Duodenal mucosa (tissue), 2 donors: ENCODE measurements around the gene TMPRSS6.

ENCODE experiments used
- H3K27ac ChIP-seq: one replicate; pipeline ENCODE4 v1.7.0; 2013; ENCODE audit warnings: low read depth, low read length
- H3K27me3 ChIP-seq, 2 donors: one replicate each; pipeline ENCODE4 v1.7.0; 2013; ENCODE audit warnings: low read length in 2 of 2, control low read depth in 1 of 2; ENCODE audit not compliant: insufficient read depth in 2 of 2, control insufficient read depth in 1 of 2
- H3K36me3 ChIP-seq, 2 donors: one replicate each; pipeline ENCODE4 v1.7.0; 2013; ENCODE audit warnings: low read length in 2 of 2, control low read depth in 1 of 2; ENCODE audit not compliant: insufficient read depth in 2 of 2, control insufficient read depth in 1 of 2
- H3K4me1 ChIP-seq, 2 donors: one replicate each; pipeline ENCODE4 v1.7.0; 2013; ENCODE audit warnings: low read length in 2 of 2, control low read depth in 1 of 2; ENCODE audit not compliant: insufficient read depth in 2 of 2, control insufficient read depth in 1 of 2
- H3K4me3 ChIP-seq, 2 donors: one replicate each; pipeline ENCODE4 v1.7.0; 2013; ENCODE audit warnings: low read length in 2 of 2, low read depth in 1 of 2
- H3K9ac ChIP-seq, 2 donors: one replicate each; pipeline ENCODE4 v1.7.0; 2013; ENCODE audit warnings: low read length in 2 of 2, low read depth in 1 of 2
- H3K9me3 ChIP-seq, 2 donors: one replicate each; pipeline ENCODE4 v1.7.0; 2013; ENCODE audit warnings: low read length in 2 of 2, control low read depth in 1 of 2; ENCODE audit not compliant: control insufficient read depth in 1 of 2

The TMPRSS6 gene

DNA sequence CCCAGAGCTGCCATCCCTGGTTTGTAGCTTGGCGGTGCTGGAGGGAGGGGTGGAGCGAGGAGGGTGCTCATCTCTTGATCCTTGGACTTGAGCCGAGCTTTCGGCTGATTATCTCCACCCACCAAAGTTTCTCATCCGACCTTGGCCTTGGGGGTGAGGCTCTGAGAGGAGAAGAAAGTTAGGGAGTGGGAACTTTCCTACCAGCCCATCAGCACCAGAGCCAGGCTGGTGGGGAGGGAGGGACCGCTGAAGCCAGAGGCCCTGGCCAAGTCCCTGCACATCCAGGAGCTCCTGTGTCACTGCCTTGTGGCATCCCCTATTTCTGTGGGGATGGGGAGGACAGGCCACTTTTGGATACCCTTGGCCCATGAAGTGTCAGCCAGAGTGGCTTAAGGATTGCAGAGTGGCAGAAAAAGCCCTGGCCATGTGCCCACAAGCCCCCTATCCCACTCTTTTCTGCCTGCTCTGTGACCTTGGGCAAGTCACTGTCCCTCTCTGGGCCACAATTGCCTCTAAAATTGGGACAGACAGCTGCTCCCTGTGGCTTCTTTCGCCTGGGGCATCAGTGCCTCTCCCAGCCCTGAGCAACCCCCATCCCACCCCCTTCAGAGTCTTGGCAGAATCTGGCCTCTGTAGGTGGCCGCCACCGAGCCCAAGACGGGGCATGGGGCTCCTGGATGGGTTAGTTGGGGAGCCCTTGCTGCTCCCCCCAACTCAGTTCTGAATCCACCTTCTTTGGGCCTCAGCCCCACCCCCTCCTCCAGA is 47.7 kb downstream of the TMPRSS6 start:
- Histone ChIP-seq H3K4me1 (peaks cover 8 to 11% of the 10 kb centered on the region in 2 donors), H3K4me3 (no peak overlapping the region), H3K36me3 (peaks cover 0 to 10% of the 10 kb centered on the region in 2 donors), H3K27ac (no peak overlapping the region), H3K27me3 (peaks cover 0 to 3% of the 10 kb centered on the region in 2 donors), H3K9ac (no peak overlapping the region), H3K9me3 (no peaks in the 10 kb centered on the region)

DNA sequence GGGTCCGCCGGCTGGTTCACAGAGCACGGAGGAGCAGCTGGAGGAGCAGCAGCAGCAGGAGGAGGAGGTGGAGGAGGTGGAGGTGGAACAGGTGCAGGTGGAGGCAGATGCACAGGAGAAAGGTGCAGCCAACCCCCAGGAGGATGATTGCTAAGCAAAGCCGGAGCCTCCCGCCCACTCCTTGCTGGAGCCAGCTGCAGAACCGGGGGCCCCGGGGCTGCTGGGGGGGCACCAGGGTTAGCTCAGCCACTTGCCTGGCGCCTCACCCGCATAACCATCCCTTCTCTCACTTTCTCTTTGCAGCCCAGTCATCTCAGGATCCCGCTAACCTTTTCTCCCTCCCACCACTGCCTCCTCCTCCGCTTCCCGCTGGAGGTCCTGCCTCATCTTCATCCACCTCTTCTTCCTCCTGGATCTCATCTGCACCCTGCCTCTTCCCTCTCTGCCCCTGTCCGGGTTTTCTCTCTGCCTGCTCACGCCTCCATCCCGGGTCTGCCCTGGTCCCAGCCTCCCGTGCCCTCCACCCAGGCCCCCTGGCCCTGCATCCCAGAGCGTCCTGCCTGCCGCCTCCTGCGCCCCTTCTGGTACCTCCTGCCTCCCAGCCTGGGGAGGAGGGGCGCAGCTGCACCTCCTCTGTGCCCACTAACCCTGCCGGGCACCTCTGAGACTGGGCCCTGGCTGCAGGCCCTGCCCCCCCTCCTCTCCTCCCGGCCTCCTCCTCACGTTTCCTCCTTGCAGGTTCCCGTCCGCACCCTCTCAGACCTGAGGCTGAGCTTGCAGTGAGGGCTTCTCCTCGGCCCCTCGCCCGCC is 48.5 kb downstream of the TMPRSS6 start:
- H3K27me3 ChIP-seq = peaks cover 0 to 3% of the 10 kb centered on the region in 2 donors
- H3K27ac ChIP-seq = no peak overlapping the region
- no peaks in the 10 kb centered on the region for H3K9me3 ChIP-seq
- peaks cover 8 to 11% of the 10 kb centered on the region in 2 donors for H3K4me1 ChIP-seq
- peaks cover 0 to 15% of the 10 kb centered on the region in 2 donors for H3K36me3 ChIP-seq
- no peak overlapping the region for H3K9ac ChIP-seq
- no peak overlapping the region for H3K4me3 ChIP-seq

DNA sequence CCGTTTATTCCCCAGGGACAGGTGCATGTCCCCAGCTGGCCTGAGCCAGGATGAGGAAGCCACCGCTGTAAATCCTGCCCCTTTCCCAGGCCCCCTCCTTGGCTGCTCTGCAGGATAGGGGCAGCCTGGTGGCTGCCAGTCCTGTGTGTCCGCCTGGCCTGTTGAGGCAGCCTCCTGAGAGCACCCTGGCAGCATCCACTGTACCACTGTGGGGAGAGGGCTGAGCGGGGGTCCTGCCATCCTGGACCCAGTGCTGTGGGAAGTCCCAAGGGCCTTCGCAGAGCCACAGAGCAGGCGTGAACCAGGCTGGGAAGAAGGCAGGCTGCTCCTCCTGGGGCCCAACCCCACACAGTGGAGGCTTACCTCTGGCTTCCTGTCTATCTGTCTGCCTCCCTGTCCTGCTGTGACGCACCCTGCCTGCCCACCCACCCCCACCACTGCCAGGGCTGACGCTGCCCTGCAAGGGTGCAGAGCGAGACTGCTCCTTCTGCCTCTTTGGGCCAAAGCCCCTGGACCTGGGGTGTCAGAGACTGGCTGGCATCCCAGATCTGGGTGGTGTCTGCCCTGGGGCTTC is 49.5 kb downstream of the TMPRSS6 start:
- Histone ChIP-seq H3K9ac (no peak overlapping the region), H3K27me3 (peaks cover 0 to 3% of the 10 kb centered on the region in 2 donors), H3K36me3 (peaks cover 0 to 16% of the 10 kb centered on the region in 2 donors), H3K4me1 (peaks cover 8 to 13% of the 10 kb centered on the region in 2 donors), H3K4me3 (no peak overlapping the region), H3K9me3 (no peaks in the 10 kb centered on the region), H3K27ac (no peak overlapping the region)

GRCh38 chr22:37058917-37059701 is 50.4 kb downstream of the TMPRSS6 start:
- Histone ChIP-seq H3K36me3 (peaks cover 0 to 16% of the 10 kb centered on the region in 2 donors), H3K4me3 (no peak overlapping the region), H3K4me1 (peaks cover 13 to 22% of the 10 kb centered on the region in 2 donors), H3K9me3 (no peaks in the 10 kb centered on the region), H3K27ac (no peak overlapping the region), H3K9ac (no peak overlapping the region), H3K27me3 (peaks cover 0 to 3% of the 10 kb centered on the region in 2 donors)

GRCh38 chr22:37057796-37058510 is 51.6 kb downstream of the TMPRSS6 start:
- H3K36me3 ChIP-seq = peaks cover 0 to 16% of the 10 kb centered on the region in 2 donors
- H3K27ac ChIP-seq = no peak overlapping the region
- no peak overlapping the region for H3K4me3 ChIP-seq
- H3K27me3 ChIP-seq = peaks cover 0 to 3% of the 10 kb centered on the region in 2 donors
- no peaks in the 10 kb centered on the region for H3K9me3 ChIP-seq
- H3K9ac ChIP-seq = no peak overlapping the region
- H3K4me1 ChIP-seq = peaks cover 19 to 25% of the 10 kb centered on the region in 2 donors

DNA sequence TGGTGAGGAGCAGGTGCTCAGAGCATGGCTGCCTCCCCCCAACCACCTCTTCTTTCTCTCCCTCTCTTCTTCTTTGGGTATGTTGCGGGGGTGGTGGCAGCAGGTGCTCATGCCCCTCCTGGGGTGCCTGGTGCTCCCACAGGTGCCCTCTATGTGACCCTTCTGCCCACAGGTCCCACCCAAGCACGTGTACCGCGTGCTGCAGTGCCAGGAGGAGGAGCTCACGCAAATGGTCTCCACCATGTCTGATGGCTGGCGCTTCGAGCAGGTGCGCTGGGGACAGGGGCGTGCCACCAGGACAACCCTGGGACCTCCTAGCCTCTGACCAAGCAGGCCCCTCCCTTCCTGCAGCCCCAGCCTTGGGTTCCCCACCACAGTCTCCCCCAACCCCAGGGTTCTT is 52.3 kb downstream of the TMPRSS6 start:
- no peaks in the 10 kb centered on the region for H3K9me3 ChIP-seq
- H3K27ac ChIP-seq = no peak overlapping the region
- no peak overlapping the region for H3K4me3 ChIP-seq
- no peak overlapping the region for H3K9ac ChIP-seq
- peaks cover 0 to 3% of the 10 kb centered on the region in 2 donors for H3K27me3 ChIP-seq
- peaks cover 23 to 26% of the 10 kb centered on the region in 2 donors for H3K4me1 ChIP-seq
- peaks cover 0 to 16% of the 10 kb centered on the region in 2 donors for H3K36me3 ChIP-seq

GRCh38 chr22:37056246-37056645 is 53.3 kb downstream of the TMPRSS6 start:
- H3K27me3 ChIP-seq = peaks cover 0 to 3% of the 10 kb centered on the region in 2 donors
- H3K9me3 ChIP-seq = no peaks in the 10 kb centered on the region
- no peak overlapping the region for H3K4me3 ChIP-seq
- H3K36me3 ChIP-seq = peaks cover 0 to 16% of the 10 kb centered on the region in 2 donors
- H3K27ac ChIP-seq = no peak overlapping the region
- no peak overlapping the region for H3K9ac ChIP-seq
- H3K4me1 ChIP-seq = peaks cover 27% of the 10 kb centered on the region in 2 donors

- H3K4me3 ChIP-seq = no peak overlapping the region
- H3K9ac ChIP-seq = no peak overlapping the region
- peaks cover 0 to 16% of the 10 kb centered on the region in 2 donors for H3K36me3 ChIP-seq
- no peaks in the 10 kb centered on the region for H3K9me3 ChIP-seq
- H3K27me3 ChIP-seq = no peaks in the 10 kb centered on the region
- H3K4me1 ChIP-seq = peaks cover 34% of the 10 kb centered on the region in 2 donors
- no peak overlapping the region for H3K27ac ChIP-seq
These were observed 54.7 kb downstream of the TMPRSS6 start for GRCh38 chr22:37054600-37055365.

DNA sequence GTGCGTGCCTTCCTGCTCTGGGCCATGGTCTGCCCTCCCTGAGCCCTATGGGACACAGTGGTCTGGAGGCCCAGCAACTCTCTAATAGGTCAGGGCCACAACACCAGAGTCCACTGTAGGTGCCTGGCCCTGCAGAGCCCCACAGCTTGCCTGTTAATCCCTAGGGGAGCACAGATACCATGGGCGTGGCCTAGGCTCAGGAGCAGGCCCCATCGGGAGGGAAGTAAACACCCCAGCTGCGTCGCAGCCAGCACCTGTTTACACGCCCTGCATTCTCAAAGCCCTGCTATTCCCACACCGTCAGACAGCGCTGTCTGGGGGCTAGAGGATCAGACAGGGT is 55.5 kb downstream of the TMPRSS6 start:
- H3K36me3 ChIP-seq = peaks cover 0 to 16% of the 10 kb centered on the region in 2 donors

More for the DNA sequence above, 55.5 kb downstream of the TMPRSS6 start:
- Histone ChIP-seq H3K4me1 (peaks cover 34% of the 10 kb centered on the region in 2 donors), H3K9ac (no peak overlapping the region), H3K4me3 (no peak overlapping the region), H3K27ac (no peak overlapping the region), H3K9me3 (no peaks in the 10 kb centered on the region), H3K27me3 (no peaks in the 10 kb centered on the region)
